GM04503 (cell line): ENCODE data around the gene NPAS1.

Experiments used
- DNase-seq: peaks from one replicate; pipeline ENCODE4 v3.0.0-alpha.2; 2012; ENCODE audit warnings: low read depth

The NPAS1 gene

GRCh38 chr19:47019431-47020041 is at the start of gene NPAS1:
Gene NPAS1 (plus strand): TSS chr19:47019837. CDS start chr19:47021048, 1,211 bp downstream.
- DNase-seq: no peak

- DNase-seq: peak; percentile 100
Observed at GRCh38 chr19:46970815-46971214, 48.8 kb upstream of the NPAS1 start.

GRCh38 chr19:46972311-46972710 is 47.3 kb upstream of the NPAS1 start:
- peak; percentile 64 for DNase-seq

GRCh38 chr19:46974181-46974580 is 45.5 kb upstream of the NPAS1 start:
- no peak for DNase-seq

- DNase-seq: peak; percentile 31
Observed at GRCh38 chr19:46975011-46975924, 44.4 kb upstream of the NPAS1 start.

- peak; percentile 99 for DNase-seq
Observed at GRCh38 chr19:46975925-46976782, 43.5 kb upstream of the NPAS1 start.

GRCh38 chr19:46976845-46977320 is 42.8 kb upstream of the NPAS1 start:
- peak; percentile 80 for DNase-seq

GRCh38 chr19:46977548-46977947 is 42.1 kb upstream of the NPAS1 start:
- no peak for DNase-seq

GRCh38 chr19:46978171-46978869 is 41.3 kb upstream of the NPAS1 start:
- DNase-seq: no peak

GRCh38 chr19:46979126-46980105 is 40.2 kb upstream of the NPAS1 start:
- no peak for DNase-seq

GRCh38 chr19:46980761-46981160 is 38.9 kb upstream of the NPAS1 start:
- DNase-seq: no peak

GRCh38 chr19:46981286-46981945 is 38.2 kb upstream of the NPAS1 start:
- DNase-seq: no peak

- no peak for DNase-seq
Observed at GRCh38 chr19:46983097-46983496, 36.5 kb upstream of the NPAS1 start.

GRCh38 chr19:46984077-46985010 is 35.3 kb upstream of the NPAS1 start:
- DNase-seq: peak; percentile 74

GRCh38 chr19:46985542-46986415 is 33.9 kb upstream of the NPAS1 start:
- no peak for DNase-seq

- DNase-seq: no peak
Observed at GRCh38 chr19:46988614-46989230, 30.9 kb upstream of the NPAS1 start.

- peak; percentile 59 for DNase-seq
Observed at GRCh38 chr19:46990991-46991676, 28.5 kb upstream of the NPAS1 start.
